NCI-H748 (cell line): ENCODE results near the gene CSTF1.
"Not testable (repeated sequence)": the region's sequence is repeated elsewhere in the genome, so short reads cannot be mapped to it uniquely, and the experiment has no call there.

Experiments
- DNase-seq: peaks from one replicate; lab custom pipeline; 2025; ENCODE audit not compliant: unreplicated experiment; lab: John Stamatoyannopoulos, UW

CSTF1 gene

DNA sequence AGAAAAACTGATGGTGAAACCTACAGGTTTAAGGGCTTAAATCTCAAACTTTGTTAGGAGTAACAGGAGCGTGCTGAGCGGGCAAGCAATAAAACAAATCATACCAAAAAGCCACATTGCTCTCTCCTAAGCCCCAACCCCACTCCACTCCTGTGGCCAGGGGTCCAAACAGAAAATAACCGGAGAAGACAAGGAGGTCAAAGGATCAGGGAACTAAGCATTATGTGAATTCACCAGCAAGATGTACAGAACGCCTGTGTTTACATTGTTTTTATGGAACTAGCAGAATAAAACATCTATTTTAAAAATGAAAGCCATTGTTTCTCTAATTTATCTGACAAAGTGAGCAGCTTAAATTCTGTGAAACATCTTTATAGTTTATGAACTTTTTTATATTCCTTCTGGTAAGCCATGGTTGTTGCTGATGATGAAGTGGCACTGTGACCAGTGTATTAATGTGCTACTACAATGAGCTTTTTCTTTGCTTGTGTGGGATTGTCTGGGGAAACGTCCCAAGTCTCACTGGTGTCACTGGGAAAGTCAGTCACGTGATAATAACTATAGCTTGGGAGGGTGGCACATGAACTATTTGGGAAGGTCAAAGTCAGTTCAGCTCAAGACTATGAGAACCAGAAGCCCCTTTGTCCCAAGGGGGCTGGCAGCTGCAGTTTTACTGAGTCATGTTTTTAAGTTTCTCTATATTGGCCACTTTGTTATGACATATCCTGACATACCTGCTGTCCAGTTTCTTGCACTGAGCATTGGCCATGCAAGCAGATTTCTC, 23.9 kb upstream of the CSTF1 start:
- no peak for DNase-seq

DNA sequence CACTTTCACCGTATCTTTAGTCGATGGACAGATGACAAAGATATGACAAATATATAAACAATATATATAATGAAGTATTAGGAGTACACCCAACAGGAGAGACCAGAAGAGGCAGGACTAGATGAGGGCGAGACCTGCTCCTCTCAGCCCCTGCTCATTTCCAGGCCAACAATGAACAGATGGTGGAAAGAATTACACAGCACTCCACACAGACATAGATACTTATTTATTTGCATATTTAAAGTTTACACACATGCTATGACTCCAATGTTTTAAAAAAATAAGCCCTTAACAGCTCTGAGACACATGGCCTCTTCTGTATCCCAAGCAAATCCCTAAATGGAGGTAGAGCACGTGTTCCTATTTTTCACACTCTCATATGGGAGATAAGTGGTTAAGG, 23.3 kb upstream of the CSTF1 start:
- DNase-seq = no peak

DNA sequence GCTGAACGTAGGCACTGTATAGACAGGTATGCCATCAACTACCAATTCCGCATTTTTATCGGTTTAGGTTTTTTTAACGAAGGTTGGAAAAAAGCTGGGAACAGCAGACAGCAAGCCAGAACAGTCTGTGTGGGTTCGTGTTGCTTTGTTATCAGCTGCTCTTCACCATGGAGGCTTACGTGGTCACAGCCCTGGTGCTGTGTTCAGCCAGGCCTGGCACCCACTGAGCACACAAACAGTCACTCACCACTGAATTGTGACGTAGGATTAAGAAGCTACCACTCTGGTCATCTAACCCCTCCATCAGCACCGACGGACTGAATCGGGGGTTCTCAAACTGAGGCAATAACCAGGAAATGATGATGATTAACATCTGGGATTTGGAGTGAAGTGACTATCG, 20.5 kb upstream of the CSTF1 start:
- DNase-seq = no peak

DNA sequence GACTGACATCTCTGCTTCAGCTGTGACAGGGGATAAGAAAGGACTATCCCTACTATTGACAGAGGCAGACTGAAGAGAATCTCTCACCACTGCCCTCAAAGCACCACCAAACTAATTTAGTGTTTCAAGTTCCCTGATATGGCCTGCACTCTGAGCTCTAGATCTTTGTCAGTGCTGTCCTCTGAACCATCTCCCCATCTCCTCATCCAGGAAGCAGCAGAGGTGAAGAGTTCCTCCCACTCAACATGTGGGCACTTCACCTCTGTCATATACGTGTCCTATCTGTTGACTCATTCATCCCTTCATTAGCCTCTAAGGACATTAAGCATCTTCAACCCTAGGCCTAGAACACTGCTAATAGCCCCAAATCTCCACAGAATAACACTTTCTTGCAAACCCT, 19.6 kb upstream of the CSTF1 start:
- DNase-seq = no peak

DNA sequence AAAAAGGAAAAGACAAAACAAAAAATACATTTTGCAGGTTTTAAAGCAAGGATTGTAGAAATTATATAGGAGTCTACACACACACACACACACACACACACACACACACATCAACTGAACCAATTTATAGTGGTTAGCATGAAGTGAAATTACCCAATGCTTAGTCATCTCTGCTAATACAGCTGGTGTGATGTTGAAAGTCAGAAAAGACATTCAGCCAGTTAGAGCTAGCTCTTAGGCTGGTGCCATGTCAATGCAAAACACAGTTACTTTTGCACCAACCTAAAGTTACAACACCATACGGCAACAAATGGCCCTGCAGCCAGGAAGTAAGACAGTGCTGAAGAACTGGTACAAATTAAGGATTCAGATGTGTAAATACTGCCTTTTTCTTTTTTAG, 18.5 kb upstream of the CSTF1 start:
- no peak for DNase-seq

DNA sequence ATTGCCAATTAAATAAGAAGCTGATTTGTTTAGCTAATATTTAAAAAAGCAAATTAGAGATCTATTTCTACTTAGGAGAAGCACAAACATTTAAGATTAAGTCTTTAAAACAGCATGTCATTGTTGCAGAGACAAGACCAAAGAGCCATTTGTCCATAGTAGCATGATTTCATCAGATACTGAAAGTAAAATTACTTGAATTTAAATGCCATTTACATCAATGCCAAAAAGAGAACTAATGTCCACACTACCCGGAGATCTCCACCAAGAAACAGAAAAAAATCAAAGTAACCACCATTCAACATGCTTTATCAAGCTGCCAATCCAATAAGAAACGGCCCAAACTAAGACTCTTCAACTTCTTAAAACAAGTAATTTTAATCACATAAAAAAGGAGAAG, 16.1 kb upstream of the CSTF1 start:
- no peak for DNase-seq

DNA sequence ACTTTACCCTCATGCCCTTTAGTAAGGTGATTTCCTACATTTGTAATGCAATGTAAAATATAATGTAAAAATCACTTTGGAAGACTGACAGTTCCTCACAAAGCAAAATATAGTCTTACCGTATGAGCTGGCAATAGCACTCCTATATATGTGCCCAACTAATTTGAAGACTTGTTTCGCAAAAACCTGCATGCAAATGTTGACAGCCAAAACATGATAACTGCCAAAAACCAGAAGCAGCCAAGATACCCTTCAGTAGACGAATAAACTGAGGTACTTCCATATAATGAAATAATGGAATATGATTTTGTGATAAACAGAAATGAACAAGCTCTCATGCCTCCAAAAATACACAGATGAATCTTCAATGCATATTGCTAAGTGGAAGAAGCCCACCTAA, 14.1 kb upstream of the CSTF1 start:
- DNase-seq = no peak

DNA sequence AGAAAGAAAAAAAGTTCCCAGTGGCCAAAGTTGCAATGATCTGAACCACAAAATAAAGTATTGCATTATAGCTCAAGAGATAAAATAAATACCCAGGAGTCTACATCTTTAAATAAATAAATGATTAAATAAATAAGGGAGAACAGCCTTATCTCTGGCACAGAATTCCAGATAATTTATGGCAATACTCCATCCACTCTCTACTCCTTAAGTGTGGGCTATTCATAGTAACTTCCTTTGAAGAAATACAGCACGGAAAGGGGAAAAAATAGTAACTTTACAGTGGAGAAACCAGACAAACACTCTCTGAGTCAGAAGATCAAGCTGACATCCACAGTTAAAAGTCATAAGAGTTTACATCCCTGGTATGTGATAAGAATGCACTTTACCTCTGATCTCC, 12.1 kb upstream of the CSTF1 start:
- no peak for DNase-seq

DNA sequence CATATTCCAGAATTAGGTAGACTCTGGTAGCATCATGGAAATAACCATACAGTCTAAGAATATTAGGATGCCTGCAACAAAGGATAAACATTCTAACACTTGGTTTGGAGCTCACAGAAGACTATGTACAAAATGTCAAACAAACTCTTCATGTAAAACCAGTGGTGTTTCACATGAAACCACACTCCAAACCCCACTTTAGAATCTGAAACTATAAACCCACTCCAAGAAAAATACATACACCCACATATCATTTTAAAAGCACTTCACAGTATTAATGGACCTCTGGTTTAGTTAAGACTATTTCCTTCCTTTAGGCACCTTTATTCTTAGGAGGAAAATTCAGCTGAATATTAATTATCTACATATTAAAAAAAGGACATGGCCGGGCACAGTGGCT, 10.9 kb upstream of the CSTF1 start:
- DNase-seq = no peak

DNA sequence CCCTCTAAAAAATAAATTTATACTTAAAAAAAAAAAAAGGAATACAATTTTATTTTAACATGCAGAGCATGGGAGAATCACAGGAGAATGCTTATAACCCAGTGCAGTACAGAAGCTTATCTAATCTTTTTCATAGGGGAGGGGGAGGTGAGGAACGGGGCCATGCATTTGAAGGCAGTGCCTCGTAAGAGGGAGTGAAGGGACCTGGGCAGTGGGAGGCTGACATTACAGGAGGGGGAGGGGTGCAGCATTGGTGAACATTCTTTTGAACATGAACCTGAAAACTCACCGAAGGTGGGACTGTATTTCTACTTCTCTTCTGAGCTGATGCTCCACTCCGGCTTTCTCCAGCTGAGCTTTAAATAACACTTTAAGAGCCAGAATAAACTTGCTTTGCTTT, 9.7 kb upstream of the CSTF1 start:
- no peak for DNase-seq

DNA sequence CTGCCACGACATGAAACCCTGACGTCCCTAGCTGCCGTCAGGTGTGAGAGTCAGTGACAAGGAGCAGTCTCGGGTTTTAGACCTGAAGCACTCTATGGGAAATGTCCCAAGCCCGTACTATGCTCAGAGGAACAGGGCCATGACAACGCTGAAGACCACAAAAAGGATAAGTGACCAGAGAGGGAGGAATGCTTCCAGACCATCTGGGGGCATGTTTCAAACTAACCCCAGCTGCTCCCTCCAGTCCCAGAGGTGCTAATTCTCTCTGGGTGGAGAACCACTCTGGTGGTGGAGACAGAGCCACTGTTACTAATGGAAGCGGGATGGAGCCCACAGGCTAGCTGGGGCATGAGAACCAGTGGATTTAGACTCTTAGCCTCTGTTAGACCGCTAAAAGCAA, 9.1 kb upstream of the CSTF1 start:
- DNase-seq = no peak

DNA sequence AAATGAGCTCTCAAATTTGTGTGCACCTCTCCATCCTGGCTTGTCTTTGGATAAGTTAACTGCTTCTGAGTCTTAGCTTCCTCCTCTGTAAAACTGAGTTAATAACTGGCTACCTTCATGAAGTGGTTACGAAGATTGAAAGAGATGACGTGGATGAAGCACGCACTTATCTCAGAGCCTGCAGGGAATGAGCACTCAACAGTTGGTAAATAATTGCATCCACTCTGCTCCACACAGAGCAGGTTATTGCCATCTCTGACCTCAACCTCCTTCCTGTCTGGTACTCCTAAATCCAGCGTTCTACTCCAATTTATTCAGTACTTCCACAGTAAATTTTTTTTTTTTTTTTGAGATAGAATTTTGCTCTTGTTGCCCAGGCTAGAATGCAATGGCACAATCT, 7.3 kb upstream of the CSTF1 start:
- DNase-seq = no peak

DNA sequence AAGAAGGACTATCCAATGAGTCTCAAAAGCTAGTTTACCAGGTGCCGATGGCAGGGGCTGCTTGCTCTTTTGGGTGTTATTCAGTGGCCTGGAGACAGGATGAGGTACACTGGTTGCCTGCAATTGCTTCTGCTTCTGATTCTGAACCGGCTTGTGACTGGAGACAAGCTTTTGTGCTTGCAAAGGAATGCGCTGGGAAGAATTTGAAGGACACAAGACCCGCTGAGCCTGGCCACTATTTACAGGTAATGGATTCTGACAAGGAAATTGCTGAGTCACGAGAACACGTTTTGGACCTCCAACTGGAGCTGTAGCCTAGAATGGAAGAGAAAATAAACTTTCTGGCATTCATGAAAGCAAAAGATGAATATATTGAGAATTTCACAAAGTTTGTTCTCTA, 6.2 kb upstream of the CSTF1 start:
- no peak for DNase-seq

DNA sequence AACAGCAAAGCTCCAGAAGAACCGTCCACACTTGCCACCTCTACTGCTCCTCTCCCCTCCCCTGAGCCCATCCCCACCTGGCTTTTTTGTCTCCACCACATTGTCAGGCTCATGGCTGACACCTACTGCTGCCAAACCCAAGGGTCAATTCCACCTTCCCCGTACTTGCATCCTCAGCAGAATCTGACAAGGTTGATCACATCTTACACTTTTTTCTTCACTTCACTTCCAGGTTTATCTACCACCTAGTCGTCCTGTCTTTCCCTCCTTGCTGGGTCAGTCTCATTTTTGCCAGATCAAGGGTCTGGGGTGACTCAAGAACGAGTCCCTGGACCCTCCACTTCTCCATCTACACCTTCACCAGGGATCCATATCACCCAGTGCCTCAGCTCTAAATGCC, 3.6 kb upstream of the CSTF1 start:
- no peak for DNase-seq

DNA sequence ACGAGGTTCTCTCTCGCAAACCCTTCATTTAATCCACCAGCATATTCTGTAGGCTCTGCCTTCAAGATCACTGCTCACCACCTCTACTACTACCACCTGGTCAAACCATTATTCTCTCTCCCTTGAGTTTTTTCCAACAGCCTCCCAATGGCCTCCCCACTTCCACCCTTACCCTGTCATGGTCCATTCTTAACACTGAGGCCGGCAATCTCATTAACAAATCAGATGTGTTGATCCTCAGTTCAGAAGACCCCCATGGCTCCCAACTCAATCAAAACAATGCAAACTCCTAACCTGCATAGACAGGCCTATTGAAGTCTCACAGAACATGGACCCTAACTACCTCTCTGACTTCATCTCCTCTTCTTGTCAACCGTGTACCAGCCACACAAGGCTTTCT, 2.6 kb upstream of the CSTF1 start:
- no peak for DNase-seq

DNA sequence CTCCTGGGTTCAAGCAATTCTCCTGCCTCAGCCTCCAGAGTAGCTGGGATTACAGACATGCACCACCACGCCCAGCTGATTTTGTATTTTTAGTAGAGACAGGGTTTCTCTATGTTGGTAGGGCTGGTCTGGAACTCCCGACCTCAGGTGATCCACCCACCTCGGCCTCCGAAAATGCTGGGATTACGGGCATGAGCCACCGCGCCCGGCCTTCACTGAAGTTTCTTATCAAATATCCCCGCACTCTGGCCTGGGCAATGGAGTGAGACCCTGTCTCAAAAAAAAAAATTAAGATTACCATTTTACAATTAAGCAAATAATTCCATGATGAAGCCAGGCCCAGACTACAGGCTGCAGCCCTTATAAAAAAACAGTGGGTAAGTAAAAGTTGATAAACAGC, 2.0 kb upstream of the CSTF1 start:
- not testable (repeated sequence) for DNase-seq

DNA sequence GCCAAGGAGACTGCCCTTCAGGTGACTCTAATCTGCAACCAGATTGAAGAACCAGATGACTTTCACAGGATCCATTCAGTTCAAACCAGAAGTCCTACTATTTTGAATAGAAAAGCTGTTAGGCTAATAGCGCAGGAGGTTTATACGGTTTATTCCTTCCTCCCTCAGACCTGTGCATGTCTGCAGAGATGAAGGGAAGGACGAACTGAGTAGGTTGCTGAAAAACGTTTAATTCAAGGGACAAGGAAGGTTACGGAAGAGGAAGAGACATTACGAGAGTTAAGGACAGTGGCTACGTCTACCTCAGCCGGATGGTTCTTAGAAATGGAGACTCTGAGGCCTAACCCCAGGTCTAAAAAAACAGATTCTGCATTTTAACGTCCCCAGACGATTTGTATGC, 1.4 kb upstream of the CSTF1 start:
- no peak for DNase-seq

DNA sequence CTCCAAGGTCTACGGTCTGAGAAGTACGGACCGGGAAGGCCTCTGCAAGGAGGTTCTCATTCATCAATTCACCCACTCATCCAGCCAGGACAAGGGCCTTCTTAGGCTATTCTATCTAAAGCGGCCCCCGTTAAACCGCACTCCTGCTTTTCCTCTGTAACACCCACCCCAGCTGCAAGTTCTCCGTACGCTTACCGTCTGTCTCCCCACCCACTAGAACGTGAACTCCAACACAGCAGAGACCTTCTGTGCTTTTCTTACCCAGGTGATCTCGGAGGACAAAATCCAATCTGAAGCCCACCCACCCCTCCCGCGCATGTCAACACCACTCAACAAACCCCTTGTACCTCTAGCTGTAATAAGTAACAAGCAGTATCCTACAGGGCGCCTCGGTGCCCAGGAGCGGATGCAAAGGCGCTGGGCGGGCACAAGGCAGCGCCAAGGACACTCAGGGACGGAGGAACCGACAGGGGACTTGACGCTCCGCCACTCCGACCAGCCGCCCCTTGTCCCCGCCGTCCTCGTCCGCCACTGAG, 781 bp upstream of the CSTF1 start:
- peak; percentile 49 for DNase-seq

DNA sequence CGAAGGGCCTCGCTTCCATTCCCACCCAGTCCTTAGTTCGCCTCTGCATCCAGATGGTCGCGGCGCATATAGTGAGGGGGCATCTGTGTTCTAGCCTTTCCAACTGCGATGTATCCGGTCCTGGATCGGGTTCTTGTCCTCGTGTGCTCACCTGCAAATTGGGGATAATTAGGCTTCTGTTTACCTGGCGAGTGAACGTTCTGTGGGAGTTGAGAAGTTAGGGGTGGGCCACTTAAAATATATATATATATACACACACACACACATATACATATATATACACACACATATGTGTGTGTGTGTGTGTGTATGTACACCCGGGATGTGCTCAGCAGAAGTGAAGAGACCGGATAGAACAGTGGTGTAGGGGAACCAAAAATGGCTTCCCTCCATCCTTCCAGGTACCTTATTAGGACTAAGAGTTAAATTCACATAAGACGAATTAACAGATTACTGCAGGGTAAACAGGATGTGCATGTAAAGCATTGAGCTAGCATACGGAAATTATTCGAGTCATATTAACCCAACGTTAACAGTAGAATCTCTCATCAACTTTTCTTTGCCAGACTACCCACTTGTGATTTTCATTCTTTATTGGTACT, 537 bp downstream of the CSTF1 start:
- peak; percentile 21 for DNase-seq

DNA sequence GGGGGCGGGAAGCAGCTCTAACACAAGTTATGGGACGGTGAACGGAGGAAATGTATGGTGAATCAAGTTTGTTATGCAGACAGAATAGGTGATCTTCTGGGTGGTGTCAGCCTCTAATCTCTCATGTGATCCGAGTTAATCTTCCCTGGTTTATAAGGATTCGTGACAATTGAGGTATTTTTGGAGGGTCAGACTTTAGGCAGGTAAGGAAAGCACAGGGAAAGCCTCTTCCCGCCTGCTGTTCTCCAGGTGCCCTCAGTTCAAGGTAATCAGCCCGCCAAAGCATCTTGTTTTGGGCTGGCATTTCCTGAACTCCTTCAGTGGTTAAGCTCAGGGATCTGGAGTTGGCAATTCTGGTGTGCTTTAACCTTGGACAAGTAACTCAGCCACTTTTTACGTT, 1.2 kb downstream of the CSTF1 start:
- no peak for DNase-seq

DNA sequence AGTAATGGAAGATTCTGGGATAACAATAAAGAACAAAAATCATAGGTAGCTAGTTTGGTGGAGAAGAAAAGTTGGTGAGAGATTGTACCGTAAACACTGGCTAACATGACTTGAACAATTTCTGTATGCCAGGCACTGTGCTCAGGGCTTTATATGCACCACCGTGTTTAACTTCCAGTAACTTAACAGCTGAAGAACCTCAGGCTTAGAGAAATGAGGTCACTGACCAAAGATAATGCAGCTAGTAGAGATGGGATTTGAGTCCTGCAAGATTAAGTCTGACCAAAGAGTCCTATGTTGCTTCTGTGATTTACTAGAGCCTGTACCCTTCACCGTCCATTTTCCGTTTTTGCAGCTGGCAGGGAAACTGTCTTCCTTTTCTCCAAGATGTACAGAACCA, 2.7 kb downstream of the CSTF1 start:
- no peak for DNase-seq

DNA sequence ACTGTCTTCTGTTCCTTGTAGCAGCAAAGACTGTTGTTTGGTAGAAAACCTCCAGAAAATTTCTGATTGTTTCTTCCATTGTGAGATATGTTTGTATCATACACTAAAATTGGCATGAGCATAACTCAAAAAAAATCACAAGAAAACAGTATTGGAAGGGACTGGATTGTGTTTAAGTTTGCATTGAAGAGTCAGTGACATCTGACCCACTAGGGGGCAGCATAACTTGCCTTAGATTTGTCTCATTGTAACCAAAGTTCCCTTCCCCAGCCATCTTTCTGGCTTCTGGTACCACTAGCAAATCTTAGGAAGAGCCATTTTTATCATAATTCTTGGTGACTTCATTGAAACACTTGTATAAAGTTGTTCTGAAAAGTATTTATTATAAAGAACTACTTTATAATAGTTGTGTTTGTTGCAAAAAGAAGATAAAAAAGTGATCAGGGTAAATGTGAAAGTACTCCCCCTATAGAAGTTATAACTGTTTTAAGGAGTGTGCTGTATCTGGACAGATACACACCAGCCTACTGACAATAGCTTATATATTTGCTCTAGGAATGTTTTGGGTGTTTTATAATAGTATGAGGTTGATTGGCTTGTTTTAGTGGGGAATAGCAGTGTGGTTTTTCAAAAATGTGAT, 7.7 kb downstream of the CSTF1 start:
- DNase-seq = peak; percentile 34
